Measurements from ENCODE around the gene UQCC2.

Gene UQCC2

DNA sequence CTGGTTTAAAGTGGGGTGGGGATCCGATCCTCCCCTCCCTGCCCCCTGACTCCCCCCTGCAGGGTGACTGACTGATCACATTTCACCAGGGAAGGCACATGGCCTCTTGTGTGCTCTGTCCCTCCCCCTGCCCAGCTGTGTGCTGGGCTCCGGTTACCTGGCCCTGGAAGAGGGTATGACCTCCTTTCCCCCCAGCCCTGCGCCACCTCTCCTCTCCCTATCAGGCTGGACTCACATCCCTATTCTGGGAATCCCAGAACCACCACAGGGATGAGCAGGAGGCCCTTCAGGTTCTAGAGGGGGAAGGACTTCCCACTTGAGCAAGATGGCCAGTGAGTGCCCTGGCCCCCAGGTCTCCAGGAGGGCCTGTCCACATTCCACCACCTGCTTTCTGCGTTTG lies 37.3 kb upstream of the UQCC2 start:
- no peak overlapping the region for H3K4me3 ChIP-seq (ENCODE audit: low read length)
- no peak for TF ChIP-seq ZNF274 (IDR thresholded peaks at IDR 0.05; ENCODE audit: low read depth, low read length)

DNA sequence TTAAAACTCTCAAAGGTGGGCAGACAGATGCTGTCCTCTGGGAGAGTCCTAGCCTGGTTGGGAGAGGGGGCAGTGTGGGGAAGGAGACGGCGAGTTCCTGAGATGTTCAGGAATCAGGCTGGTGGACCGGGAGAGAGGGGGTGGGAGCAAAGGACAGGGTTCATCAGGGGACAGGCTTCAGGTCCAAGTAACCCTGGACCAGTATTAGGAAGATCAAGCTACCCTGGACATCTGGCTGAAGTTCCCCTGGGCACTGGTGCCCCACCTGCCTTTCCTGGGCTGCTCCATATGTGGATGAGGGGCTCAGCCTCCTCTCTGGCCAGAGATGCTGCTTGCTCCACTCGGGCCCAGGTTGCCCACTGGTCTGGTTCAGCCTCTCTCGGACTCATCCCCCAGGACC lies 36.3 kb upstream of the UQCC2 start:
- TF ChIP-seq ZNF274 (IDR thresholded peaks at IDR 0.05; ENCODE audit: low read depth, low read length) = no peak
- H3K4me3 ChIP-seq (ENCODE audit: low read length) = no peak overlapping the region

DNA sequence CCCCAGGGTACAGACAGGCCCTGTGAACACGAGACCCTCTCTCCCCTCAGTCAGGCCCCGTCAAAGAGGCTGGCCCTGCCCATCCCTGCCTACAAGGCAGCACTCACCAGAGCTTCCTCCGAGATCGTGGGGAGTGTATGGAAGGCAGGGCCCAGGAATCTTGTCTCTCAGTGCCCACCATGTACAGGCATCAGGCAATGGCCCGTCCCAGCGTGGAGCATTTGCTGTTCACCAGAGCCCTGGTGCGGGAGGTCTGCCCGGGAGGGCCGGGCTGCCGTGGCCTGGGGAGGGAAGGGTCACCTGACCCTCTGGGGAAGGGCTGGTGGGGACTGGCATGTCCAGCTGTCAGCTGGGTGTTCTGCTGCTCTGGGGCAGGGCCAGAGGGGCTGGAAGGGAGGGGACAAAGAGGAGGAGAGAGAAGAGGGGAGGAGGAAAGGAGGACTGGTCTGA lies 35.2 kb upstream of the UQCC2 start, which contains the start of gene IP6K3:
Gene IP6K3 (minus strand): TSS at position 255 of the 450 bp plus-strand sequence. CDS start 11,429 bp downstream, outside the sequence.
- no peak within 1 kb of the TSS for H3K4me3 ChIP-seq (ENCODE audit: low read length)
- no peak for TF ChIP-seq ZNF274 (IDR thresholded peaks at IDR 0.05; ENCODE audit: low read depth, low read length)

DNA sequence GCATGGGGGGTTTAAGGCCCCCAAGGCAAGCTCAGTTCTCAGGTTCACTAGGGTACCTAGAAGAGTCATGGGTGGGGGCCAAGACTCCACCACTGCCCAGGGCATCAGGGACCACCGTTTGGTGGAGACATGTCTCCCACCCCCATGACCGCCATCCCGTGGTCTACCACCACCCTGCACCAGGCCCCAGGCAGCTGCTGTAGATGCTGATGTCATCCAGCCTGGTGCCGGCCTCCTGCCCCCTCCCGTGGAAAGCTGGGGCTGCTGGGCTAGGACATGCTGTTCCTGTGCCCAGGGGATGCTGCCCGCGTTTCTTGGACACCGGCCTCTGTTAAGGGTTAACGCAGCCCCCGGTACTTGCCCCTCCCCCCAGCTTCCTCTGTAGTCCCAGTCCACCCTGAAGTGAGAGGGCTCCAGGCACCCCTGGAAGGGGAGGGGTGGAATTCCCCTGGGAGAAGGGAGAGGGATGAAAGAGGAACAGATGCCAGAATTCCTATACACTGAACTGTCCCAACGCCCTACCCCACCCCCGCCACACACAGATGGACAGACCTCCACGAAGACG lies 34.6 kb upstream of the UQCC2 start:
- TF ChIP-seq ZNF274 (IDR thresholded peaks at IDR 0.05; ENCODE audit: low read depth, low read length) = no peak
- H3K4me3 ChIP-seq (ENCODE audit: low read length) = no peak overlapping the region

DNA sequence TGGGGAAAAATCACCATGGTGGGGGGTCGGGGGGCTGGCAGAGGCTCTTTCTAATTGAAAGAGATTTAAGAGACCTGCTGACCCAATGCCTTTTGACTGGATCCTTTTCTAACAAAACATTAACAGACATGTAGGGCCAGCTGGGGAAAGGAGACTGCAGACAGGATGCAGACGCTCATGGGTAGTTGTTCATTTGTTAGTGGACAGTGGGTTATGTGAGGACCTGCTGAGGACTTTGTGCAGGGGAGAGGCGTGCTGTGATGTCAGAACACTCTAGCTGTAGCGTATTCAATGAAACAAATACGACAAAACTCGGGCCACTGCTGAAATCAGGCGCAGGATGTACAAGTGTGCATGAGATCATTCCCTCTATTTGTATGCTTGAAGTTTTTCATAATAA lies 34.0 kb upstream of the UQCC2 start:
- H3K4me3 ChIP-seq (ENCODE audit: low read length) = no peak overlapping the region

DNA sequence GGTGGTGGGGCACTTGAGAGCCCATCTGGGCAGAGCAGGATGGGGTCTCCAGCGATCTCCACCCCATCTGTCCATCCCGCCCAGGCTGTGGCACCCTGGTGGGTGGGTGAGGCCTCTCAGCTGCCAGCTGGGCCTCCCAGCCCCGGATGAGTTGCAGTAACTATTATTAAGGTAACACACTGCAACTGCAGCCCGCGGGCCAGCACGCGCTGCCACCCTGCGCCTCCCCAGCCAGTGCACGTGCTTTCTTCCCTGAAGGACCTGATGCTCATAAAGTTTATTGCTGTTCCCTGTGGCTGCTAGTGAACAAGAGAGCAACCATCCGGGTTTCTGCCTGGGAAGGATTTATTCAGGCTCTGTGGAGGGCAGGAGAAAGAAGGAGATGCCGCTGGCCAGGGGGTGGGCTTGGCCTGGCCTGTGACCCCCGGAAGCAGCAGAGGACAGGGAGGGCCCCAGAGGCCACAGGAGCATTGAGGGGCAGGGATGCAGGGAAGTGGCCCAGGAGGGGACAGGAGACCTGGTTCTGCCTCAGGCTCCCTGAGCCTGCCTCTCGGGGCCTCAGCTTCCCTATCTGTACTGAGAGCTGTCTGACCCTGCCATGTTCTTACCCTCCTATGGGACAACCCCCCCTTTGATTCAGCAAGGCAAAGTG lies 33.5 kb upstream of the UQCC2 start:
- TF ChIP-seq ZNF274 (IDR thresholded peaks at IDR 0.05; ENCODE audit: low read depth, low read length) = no peak
- H3K4me3 ChIP-seq (ENCODE audit: low read length) = no peak overlapping the region

More for the DNA sequence above, 34.0 kb upstream of the UQCC2 start:
- TF ChIP-seq ZNF274 (IDR thresholded peaks at IDR 0.05; ENCODE audit: low read depth, low read length) = no peak

DNA sequence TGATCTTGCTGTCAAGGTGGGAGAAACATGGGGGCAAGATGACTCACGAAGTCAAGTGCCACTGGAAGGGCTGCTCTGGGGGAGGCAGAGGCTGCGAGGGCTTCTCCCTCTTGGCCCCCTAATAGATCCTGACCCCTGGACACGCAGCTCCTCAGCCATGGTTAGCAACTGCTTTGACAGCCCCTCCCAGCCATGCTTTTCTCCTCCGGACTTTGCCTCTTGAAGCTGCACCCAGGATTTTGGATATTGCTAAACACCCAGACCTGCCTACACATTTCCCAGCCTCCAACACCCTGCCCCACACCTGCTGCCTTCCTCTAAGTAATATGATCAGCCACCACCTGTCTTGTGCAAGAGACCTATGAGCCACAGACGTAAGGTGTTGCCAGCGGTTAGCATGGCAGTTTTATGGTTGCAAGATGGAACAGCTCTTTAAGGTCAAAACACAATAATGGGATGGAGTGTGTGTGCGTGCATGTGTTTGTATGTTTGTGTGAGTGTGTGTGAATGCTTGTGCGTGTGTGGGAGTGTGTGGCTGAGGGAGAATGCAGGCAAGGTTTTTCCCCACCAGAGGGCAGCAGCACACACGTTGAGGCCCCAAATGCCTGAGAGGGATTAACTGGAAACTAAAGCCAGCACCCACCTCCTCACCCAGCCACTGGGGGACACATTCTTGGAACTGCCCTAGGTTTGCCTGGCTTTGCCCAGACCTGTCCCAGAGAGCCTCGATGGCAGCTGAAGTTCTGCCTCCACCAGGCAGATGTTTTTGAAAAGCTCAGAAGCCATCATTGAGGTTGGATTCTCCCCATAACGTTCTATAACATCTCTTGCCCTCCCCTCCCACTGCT lies 32.7 kb upstream of the UQCC2 start:
- no peak for TF ChIP-seq ZNF274 (IDR thresholded peaks at IDR 0.05; ENCODE audit: low read depth, low read length)
- no peak overlapping the region for H3K4me3 ChIP-seq (ENCODE audit: low read length)

DNA sequence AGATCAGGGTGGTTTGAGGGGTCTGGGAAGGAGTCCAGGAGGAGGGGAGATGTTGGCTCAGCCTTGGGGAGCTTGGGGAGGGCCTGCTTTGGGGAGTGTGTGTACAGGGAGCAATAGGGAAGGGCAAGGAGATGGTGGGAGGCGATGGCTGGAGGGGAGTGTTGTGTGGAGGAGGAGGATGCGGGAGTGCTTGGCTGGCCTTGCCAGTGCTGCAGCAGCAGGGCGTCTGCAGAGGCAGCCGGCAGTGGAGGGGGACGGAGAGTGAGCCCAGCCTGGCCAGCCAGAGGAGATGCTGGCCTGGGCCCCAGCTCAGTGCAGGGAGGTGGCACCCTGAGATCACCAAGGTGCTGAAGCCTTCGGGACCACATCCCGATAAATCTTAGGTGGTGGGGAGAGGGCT lies 31.3 kb upstream of the UQCC2 start:
- no peak overlapping the region for H3K4me3 ChIP-seq (ENCODE audit: low read length)
- no peak for TF ChIP-seq ZNF274 (IDR thresholded peaks at IDR 0.05; ENCODE audit: low read depth, low read length)

DNA sequence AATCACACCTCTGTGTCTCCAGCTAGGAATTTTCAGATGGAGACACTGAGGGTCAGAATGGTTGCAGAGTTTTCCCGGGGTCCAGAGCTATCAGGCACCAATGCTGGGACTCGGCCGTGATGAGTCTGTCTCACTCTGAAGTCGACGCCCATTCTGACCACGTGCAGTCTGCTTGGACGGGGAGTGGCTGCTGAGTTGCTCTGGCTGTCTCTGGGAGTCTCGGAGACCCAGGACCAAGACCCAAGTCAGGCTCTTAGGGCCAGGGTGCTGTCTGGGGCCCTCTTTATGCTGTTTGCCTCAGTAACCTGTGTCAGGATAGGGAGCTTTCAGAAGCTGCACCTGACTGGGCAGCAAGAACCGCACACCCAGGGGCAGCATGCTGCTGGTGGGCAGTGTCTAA lies 30.6 kb upstream of the UQCC2 start:
- no peak overlapping the region for H3K4me3 ChIP-seq (ENCODE audit: low read length)
- no peak for TF ChIP-seq ZNF274 (IDR thresholded peaks at IDR 0.05; ENCODE audit: low read depth, low read length)

DNA sequence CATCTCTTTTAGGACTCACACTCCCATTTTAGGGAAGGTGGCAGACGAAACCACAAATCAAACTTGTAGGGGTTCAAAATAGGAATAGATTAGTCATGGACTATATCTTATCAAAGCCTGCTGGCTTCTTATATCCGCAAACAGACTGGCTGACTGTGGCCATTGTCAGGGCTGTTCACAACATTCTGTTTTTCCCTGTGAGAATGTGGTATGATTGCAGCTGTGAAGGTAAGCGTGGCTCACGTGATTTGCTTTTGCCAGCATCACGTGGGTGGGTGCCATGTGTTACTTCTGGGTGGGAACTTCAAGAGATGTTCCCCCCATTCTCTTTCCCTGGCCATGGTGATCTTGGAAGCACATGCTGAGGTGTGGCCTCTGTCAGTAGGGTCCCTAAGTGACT lies 29.3 kb upstream of the UQCC2 start:
- H3K4me3 ChIP-seq (ENCODE audit: low read length) = no peak overlapping the region
- TF ChIP-seq ZNF274 (IDR thresholded peaks at IDR 0.05; ENCODE audit: low read depth, low read length) = no peak

DNA sequence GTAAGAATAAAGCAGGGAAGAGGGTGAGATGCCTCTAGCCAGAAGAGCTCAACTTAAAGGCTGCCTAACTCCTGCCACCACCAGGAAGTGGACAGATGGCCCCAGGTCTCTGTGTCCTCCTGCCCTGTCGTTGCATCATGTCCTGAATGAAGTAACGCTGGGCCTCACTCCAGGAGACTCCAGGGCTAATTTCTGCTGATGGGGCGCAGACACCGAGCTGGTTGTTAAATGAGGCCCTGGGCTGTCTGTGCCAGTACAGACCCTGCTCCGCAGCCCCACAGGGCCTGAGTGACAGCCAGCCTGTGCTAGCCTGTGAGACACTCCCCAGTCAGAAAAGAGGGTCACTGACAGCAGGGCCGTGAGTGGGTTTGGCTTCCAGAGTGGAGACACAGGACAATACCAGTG lies 28.7 kb upstream of the UQCC2 start:
- TF ChIP-seq ZNF274 (IDR thresholded peaks at IDR 0.05; ENCODE audit: low read depth, low read length) = no peak
- no peak overlapping the region for H3K4me3 ChIP-seq (ENCODE audit: low read length)

DNA sequence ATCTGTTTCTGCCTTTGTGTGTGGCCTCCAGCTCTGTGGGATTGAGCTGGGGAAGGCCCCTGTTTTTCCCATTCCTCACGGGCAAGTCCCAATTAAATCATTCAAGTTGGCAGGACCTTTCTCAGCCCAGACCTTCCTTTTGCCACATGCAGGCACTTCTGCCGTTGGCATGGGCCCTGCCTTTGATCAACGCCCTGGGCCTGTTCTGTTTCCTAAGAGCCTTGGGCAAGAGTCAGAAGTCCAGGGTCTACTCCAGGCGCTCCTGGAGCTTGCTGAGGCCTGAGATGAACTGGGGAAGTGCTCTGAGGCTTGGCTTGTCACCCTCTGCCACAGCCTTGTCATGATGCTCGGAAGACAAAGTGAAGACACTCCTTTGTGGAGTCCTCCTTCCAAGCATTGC lies 28.1 kb upstream of the UQCC2 start:
- no peak for TF ChIP-seq ZNF274 (IDR thresholded peaks at IDR 0.05; ENCODE audit: low read depth, low read length)
- no peak overlapping the region for H3K4me3 ChIP-seq (ENCODE audit: low read length)

DNA sequence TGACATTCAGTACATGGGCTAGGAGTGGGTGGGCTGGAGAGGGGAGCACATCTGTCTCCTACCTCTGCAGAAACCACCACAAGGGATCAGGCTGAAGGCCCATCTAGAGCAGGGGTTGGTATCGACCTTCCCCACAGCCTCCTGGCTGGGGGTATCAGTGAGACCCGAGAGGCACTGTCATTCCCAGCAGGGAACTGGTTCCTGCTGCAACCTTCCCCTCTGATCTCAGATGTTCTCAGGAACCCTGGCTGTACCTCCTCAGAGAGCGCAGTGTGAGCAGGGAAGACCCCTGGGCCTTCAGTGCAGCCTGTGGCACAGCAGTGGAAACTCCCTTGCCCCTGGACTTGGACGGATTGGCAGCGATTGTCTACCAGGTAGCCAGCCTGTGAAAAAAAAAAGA lies 27.4 kb upstream of the UQCC2 start:
- TF ChIP-seq ZNF274 (IDR thresholded peaks at IDR 0.05; ENCODE audit: low read depth, low read length) = no peak
- no peak overlapping the region for H3K4me3 ChIP-seq (ENCODE audit: low read length)

DNA sequence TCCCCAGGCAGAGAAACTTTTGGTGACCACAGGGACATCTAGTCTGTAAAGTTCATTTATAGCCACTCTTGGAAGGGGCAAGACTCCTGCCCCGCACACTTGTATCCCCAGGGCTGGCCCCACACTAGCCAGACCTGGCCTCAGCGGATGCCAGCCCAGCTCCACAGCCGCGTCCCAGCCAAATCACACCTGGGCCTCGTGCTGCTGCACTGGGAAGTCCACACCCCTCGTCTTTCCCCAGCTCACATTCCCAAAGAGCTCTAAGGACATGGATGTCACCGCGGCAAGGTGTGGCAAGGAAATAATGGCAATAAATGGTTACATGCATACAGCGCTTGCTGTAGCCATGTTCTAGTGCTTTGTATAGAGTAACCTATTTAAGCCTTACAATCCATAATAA lies 26.7 kb upstream of the UQCC2 start:
- H3K4me3 ChIP-seq (ENCODE audit: low read length) = no peak overlapping the region
- TF ChIP-seq ZNF274 (IDR thresholded peaks at IDR 0.05; ENCODE audit: low read depth, low read length) = no peak

Measured in GM08714 (cell line).